HG03460 (cell line): ENCODE measurements around the gene OR5I1.
"Not testable (repeated sequence)": the region's sequence is repeated elsewhere in the genome, so short reads cannot be mapped to it uniquely, and the experiment has no call there.

Experiments used
- ATAC-seq: cut with Tn5 transposase; IDR thresholded peaks from one replicate; pipeline ENCODE4 v1.9.1; 2021; ENCODE audit not compliant: unreplicated experiment

The OR5I1 gene

DNA sequence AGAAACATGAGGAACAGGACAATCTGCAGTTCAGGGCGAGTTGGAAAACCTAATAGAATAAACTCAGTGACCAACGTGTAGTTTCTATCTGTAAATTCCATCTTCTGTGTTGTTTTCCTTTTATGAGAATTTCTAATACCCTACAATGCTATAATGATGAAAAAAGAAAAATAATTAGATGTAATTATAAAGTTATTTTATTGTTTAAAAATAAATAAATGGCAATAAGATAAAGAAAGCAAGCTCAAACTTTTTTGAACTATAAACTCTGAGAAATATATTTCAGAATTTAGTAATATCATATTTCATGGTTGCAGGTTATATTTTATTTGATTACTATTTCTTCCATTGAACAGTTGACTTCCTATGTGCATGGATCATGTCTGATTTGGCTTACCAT is at the start of gene OR5I1:
OR5I1 (minus strand) TSS at position 101 of the 400 bp plus-strand sequence; CDS start at position 101, 0 bp downstream.
- no peak for ATAC-seq

GRCh38 chr11:55970935-55971334 is 34.7 kb upstream of the OR5I1 start:
- ATAC-seq = no peak

- no peak for ATAC-seq
Measured at GRCh38 chr11:55969845-55970244, 33.6 kb upstream of the OR5I1 start, which contains the start of gene OR10AG1. OR10AG1 (minus strand) TSS chr11:55969945; CDS start chr11:55969907, 38 bp downstream.

GRCh38 chr11:55967914-55968313 is 31.7 kb upstream of the OR5I1 start:
- no peak for ATAC-seq

DNA sequence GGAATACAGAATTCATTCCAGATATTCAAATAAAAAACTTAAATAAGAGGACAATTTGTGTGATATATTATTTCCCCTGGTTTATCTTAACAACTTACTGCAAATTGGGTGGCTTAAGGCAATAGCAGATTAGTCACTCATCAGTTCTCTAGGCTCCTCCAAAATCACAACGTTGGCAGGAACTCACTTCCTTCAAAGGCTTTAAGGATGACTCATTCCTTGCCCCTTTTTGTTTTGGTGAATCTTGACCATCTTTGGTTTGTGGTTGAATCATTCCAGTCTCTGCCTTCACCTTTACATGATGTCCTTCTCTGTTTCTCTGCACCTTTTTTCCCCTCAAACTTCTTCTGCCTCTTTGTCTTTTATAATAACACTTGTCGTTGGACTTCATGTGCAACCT is 30.2 kb upstream of the OR5I1 start:
- no peak for ATAC-seq

- no peak for ATAC-seq
Measured at GRCh38 chr11:55956521-55956920, 20.3 kb upstream of the OR5I1 start.

DNA sequence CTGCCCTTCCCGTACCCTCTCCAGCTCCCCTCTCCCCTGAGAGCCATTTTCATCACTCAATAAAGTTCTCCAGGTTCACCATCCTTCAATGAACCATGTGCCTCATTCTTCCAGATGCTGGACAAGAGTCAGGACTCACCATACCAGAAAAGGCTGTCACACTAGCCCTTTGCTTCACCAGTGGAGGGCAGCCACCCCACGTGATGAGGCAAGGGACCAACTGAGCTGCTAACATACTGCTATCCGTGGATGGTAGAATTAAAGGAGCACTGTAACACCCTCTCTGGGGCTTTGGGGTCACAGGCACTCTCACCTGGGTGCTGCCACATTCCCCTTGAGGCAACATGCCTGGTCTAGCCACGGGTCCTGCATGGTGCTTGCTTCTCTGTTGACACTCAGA is 13.1 kb upstream of the OR5I1 start:
- ATAC-seq = no peak

GRCh38 chr11:55942785-55943392 is 6.7 kb upstream of the OR5I1 start:
- no peak for ATAC-seq

DNA sequence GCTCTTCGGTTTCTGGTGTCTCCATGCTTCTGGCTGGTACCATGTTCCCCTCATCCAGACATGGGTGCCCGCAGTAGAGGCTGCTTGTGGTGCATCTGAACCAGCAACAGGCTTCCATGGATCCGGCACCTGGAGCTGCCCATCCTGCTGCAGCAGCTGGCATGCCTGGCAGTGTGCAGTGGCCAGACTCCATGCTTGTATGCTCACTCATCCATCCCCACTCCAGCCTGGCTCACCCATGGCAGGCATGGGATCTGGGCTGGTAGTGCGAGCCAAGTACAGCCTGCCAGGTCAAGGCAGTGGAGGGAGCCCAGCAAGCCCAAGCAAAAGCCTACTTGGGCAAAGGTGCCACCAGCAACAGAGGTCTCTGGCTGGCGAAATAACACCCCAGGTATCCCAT is 15.7 kb downstream of the OR5I1 start:
- no peak for ATAC-seq

DNA sequence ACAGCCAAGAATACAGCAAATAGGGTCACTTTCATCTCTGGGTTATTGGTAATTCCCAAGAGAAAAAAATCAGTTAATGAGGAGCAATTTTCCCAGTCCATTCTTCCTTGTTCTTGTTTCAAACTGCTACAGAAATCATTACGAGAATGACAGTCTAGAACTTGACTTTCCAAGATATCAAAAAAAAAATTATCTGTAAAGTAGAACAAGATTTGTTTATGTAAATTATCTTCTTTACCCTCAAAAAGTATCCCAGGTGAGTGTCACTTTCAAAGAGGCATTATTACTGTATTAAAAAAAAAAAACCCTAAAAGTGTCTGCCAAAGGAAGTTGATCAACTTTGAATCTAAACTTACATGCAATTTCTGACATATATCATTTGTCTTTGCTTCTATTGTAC is 21.7 kb downstream of the OR5I1 start, which contains the start of gene OR5W2:
OR5W2 (minus strand) TSS at position 101 of the 400 bp plus-strand sequence; CDS start at position 101, 0 bp downstream.
- no peak for ATAC-seq

GRCh38 chr11:55902308-55902707 is 33.9 kb downstream of the OR5I1 start:
- no peak for ATAC-seq

GRCh38 chr11:55895216-55895615 is 41.0 kb downstream of the OR5I1 start:
- no peak for ATAC-seq

- not testable (repeated sequence) for ATAC-seq
Measured at GRCh38 chr11:55885481-55885880, 50.7 kb downstream of the OR5I1 start.
